HG03066 (cell line): ENCODE results near the gene NAAA.
"Not testable (repeated sequence)": the region's sequence is repeated elsewhere in the genome, so short reads cannot be mapped to it uniquely, and the experiment has no call there.

Source experiments
- ATAC-seq: cut with Tn5 transposase; IDR thresholded peaks from one replicate; pipeline ENCODE4 v1.9.1; 2021; ENCODE audit warnings: low read depth; ENCODE audit not compliant: unreplicated experiment

The NAAA gene

DNA sequence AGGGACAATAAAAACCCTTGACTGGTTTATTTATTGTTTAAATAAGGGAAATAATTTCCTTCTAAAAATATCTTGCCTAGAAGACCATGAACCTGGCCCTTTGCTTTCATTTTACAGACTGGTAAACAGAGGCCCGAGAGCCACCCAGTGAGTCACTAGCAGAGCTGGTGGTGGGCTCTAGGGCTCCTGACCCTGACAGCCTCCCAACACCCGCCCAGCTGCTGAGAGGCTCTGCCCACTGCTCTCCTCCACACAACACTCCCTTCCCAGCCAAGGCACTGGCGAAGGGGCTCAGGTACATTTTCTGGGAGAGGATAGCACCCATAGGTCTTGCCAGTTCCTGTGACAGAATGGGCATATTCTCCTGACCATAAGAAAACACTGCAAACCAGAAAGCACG is 20.5 kb downstream of the NAAA start:
- no peak for ATAC-seq

DNA sequence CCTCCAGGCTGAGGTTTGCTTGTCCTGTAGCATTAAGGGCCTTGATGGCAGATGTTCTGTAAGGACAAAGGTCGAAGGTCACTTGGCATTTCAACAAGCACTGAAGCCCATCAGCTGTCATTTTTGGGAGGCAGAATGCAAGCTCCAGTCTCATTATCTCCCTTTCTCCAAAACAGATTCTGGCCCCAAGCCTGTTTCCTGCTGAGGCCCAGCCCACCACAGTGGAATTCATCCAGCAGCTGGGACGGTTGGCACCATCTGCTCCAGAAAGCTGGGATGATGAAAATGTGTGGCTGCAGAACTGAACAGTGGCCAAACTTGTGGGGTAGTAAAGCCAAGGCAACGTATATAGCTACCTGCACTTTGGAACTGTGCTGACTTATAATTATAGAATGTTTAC is 20.9 kb downstream of the NAAA start:
- ATAC-seq = no peak

DNA sequence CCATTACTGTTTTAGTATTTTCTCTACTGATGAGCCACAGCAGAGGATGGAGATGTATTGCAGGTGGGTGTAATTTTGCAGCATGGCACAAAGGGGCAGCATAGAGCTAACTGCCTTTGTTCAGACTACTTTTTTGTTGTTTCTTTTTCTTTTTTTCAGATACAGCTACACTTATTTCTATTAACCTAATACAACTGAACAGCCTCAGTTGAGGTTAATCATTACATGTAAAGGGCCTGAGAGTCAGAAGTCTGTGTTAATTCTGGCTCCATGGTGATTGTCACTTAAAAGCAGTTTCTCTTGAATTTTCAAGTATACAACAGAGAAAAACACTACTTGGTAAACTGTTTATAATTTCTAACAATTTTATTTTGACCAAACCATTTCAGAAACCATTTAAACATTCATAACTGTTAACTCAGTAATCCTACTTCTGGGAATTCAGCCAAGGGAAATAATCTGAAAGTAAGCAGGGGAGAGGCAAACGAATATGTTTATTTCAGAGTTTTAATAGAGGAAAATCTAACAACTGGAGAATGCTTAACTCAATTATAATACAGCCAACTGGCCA is 24.6 kb downstream of the NAAA start:
- ATAC-seq = peak; percentile 79

DNA sequence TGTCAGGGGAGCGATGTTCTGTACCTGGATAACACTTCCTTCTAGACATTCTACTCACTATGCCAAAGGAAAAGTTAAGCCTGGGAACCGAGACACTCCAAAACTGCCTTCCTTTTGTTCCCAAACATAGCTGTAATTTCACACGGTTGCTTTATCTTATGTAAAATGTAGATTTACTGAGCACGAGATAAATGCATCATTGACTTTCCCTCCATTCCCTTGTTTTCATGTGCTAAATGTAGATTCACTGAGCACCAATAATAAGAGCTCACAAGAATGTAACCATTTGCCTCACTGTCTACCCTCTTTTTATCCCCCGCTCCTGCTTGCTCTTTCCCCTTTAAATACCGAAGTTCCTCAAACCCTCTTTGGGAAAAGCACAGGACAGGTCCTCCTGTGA is 27.8 kb downstream of the NAAA start:
- no peak for ATAC-seq

DNA sequence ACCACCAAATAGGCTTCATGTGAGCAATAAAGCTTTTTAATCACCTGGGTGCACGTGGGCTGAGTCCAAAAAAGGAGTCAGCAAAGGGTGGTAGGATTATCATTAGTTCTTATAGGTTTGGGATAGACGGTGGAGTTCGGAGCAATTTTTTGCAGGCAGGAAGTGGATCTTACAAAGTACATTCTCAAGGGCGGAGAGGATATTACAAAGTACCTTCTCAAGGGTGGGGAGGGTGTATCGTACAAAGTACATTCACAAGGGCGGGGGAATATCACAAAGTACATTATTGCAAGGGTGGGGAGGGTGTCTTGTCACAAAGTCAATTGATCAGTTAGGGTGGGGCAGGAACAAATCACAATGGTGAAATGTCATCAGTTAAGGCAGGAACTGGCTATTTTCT is 30.0 kb downstream of the NAAA start:
- ATAC-seq = not testable (repeated sequence)

DNA sequence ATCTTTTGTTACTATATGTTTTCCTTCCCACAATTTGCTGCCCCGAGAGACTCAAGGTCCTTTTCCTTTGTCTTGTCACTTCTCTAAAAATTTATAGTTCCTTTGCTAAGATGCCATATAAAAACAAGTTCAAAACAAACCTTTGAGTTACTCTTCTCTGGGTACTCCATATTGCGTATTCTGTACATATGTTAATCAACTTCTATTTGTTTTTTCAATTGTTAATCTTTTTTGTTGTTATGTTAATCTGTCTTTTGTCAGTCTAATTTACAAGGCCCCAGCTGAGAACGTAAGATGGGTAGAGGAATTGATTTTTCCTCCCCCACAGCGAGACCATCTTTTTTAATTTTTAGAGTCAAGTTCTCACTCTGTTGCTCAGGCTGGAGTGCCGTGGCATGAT is 31.4 kb downstream of the NAAA start:
- no peak for ATAC-seq

DNA sequence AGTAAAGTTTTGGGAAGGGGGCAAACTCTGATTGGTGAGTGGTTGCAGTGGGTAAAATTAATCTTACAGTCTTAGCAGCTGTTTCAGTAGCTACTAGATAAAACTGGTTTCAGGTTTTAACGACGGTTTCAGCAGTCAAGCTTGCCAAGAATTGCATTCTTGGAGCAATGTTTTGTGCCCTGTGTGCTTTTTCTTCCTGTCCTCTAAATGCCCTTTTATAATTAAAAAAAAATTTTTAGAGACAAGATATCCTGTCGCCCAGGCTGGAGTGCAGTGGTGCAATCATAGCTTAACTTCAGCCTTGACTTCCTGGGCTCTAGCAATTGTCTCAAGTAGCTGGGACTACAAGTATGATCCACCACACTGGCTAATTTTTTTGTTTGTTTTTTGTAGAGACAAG is 32.3 kb downstream of the NAAA start:
- no peak for ATAC-seq

DNA sequence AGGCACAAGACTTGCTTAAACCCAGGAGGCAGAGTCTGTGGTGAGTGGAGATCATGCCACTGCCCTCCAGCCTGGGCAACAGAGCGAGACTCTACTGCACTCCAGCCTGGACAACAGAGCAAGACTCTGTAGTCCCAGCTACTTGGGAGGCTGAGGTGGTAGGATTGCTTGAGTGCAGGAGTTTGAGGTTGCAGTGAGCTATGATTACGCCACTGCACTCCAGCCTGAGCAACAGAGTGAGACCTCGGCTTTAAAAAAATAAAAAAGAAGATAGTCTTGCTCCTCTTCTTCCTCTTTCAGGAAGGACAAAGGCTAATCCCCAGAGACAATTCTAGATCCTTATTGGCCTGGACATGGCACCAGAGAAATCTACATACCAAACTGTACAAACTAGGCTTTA is 32.8 kb downstream of the NAAA start:
- ATAC-seq = no peak

DNA sequence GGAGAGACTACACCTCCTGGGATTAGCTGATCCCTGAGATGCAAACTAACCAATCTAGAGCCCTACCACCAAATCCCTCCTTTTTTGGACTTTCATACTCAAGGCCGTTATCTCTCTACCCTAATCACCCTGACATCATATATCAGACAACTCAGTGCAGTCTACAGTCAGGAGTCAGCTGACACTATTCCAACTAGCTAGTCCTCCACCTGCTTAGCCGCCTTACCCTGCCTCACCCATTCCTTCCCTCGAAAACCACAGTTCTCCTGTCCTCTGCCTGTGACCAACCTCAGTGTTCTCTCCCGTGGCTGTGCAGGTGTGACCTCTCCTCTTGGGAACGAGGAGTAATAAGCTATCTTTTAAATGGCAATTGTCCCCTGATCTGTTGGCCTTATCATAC is 36.7 kb downstream of the NAAA start:
- no peak for ATAC-seq

DNA sequence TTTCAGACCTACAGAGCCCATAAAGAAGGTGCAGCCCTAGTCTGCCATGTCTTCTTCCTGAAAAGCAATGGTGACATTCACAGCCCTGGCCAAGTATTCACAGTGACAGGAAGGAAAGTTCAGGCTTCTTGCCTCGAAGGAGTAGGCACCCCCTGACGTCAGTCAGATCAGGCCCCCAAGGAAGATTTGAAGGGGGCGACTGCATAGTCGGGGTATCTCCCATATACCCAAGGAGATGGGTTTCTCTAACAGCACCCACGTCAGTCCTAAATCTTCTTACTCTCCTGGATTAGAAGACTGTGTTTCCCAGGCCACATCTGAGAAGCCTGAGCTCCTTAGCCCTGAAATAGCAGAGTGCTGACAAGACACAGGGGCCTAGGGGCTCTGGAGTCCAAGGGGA is 38.5 kb downstream of the NAAA start, which contains the start of gene PPEF2:
PPEF2 (minus strand) TSS at position 101 of the 400 bp plus-strand sequence. CDS start 6,127 bp downstream, outside the sequence.
- no peak for ATAC-seq

DNA sequence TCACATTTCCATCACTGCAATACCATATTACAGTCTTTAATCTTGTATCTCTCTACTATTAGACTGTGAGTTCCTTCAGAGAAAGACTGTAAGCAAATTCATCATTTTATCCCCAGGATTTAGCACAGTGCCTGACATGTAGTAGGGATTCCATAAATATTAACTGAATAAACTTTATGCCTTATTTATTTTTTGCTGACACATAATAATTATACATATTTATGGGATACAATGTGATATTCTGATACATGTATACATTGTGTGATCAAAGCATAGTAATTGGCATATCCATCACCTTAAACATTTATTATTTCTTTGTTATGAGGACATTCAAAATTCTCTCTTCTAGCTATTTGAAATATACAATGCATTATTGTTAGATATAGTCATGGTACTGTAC is 42.3 kb downstream of the NAAA start:
- no peak for ATAC-seq

DNA sequence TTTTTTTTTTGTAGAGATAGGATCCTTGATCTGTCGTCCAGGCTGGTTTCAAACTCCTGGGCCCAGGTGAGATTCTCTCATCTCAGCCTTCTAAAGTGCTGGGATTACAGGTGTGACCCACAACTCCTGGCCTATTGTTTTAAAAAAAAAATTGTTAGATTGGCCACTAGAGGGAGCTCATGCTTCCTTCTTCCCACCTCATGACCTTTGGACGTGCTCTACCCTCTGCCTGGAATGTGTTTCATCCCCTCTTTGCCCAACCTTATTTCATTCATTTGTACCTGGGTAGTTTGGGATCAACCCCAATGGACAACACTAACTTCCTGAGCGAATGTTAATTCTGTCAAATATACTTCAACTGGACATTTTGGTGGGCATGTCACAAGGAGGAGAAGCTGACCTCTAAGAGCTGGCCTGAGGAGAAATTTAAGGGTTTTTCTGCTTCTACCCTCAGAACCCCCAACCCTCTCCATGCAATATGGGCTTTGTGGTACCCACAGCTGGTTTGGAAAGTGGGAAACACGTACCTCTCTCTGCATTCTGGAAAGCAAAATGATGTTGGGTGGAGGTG is 45.0 kb downstream of the NAAA start:
- no peak for ATAC-seq

DNA sequence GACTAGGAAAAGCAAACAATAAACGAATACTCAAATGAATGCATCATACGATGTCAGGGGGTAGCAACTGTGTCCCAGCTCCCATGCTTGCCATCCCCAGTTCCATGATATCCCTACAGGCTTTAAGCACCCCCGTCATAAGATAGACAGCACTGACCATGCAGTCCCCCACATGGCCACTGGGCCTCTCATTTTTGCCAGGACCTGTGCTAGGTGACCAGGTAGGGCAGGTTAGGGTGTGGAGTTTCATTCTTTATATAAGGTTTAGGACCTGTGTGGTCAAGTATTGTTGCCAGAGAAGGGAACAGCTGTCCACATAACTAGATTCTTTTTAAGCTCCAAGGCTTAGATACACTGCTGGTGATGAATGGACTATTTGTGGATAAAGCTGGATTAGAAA is 48.3 kb downstream of the NAAA start:
- no peak for ATAC-seq

DNA sequence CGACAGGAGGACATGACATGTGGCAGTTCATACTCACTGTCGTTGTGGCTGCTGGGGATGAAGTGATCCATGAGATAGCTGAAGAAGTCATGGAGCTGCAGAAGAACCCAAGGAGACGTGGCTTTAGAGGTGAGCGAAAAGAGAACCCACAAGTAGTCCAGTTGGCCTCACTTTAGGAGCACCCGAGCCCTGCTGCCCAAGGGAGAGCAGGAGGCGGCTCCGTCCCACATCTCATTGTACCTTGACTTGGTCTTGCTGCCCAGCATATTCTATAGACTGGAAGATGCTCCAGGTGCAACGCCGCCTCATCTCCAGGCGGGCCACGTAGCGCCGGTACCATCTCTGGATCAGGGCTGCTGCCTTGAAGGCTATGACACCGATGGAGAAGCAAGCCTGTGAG is 49.2 kb downstream of the NAAA start:
- no peak for ATAC-seq

DNA sequence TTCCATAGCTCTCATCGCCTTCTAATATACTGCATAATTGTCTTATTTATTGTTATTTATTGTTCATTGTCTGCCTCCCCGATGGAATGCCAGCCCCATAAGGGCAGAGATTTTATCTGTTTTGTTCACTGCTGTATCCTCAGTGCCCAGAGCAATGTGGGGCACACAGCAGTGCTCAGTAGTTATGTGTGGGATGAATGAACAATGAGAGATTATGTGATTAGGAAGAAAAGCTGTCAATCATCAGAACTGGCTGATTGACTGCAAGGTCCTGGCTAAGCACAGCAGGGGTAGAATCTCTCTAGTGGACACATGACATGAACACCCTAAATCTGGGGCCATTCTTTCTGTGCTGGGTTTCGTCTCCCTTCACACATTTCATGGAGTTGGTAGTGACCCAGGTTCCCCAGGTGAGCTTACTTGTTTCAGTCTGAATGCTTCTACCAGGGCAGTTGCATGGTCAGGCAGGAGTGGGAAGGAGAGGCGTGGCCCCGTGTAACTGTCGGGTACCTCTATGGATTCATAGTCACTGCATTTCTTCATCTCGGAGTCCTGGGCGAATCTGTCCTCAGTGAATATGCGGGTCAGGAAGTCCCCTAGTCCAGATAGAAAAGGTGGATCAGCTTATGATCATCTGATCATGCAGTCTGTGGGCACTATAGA is 51.1 kb downstream of the NAAA start:
- no peak for ATAC-seq

DNA sequence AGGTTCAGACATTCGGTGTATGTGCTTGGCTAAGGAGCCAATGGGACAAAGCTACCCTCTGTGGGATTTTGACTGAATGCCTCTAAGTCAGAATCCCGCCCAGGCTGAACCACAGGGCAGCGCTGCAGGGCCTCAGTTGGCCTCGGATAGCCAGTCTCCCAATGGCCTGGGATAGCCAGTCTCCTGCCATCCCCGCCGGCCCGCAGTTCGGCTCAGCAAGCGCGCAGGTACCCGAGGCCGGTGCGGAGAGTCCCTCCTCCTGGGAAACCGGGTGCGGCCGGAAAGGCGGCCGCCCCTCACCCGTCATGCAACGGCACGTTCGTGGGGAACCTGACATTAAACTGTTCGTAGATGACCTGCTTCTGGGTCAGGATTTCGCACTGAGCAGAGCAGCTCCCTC is 54.7 kb downstream of the NAAA start:
- ATAC-seq = no peak

DNA sequence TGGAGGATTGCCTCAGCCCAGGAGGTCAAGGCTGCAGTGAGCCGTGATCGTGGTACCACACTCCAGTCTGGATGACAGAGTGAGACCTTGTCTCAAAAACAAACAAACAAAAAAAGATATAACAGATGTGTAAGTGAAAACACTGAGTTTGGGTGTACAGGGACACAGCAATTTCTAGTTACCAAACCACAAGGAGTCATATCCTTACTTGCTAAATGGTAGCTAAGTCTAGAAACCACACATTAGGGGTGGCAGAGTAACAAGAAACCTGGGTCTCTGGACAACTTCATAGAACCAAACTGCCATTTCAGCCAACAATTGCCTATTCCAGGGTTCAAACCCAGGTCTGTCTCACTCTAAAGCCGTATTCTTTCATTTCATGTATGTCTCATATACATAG is 59.3 kb downstream of the NAAA start:
- ATAC-seq = no peak

DNA sequence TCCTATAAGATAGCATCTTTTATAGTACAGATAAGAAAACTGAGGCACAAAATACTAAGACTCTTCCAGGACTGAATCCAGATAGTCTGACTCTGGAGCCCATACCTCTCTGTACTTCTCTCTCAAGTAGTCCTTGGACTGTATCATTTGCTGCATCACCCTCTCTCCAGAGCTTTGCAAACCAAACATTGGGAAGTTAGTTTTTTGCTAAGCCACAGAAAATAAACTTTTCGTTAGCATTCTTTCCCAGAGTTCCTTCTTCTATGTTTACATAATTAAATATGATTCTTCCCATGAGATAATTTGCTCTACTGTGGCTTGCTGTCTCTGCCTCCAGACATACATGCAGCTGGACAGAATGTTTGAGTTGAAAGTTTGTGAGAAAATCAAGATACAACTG is 60.5 kb downstream of the NAAA start:
- no peak for ATAC-seq

DNA sequence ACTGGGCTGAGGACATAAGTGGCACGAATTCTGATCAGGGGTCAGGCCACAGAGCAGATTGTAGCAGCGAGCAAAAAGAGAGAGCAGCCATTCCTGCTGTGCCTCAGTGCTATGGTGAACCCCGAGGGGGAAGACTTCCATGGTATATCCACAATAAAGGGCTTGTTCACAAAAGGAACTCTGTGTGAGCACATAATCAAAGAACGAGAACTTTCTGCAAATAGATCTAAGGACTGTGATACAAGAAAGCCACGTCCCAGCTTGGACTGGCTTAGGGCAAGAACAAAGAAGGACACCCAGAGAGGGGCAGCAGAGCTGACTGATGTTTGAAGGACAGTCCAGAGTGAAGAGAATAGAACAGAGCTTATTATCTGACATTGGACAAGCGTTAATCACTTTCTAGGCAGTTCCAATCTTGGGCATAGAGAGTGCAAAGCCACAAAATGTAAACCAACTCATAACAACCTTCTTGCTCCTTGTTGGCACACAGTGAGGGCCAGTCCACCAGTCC is 62.5 kb downstream of the NAAA start:
- ATAC-seq = no peak

DNA sequence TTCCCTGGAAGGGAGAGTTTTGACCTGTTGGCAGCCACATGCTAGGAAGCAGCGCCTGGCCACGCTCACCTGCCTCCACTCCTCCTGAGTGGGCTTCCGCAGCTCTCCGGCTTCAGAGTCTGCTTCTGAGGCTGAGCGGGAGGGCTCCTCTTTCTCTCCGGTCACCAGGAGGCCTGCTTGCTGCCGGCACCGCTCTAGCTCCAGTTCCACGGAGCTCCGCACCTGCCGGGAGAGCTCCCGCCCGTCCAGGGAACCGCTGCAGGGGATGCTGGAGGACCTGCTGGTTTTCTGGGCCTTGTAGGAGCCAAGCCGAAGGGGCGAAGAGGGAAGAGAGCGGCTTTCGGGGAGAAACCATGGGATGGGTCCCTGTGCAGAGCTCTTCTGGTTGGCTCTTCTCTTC is 64.6 kb downstream of the NAAA start:
- ATAC-seq = no peak

DNA sequence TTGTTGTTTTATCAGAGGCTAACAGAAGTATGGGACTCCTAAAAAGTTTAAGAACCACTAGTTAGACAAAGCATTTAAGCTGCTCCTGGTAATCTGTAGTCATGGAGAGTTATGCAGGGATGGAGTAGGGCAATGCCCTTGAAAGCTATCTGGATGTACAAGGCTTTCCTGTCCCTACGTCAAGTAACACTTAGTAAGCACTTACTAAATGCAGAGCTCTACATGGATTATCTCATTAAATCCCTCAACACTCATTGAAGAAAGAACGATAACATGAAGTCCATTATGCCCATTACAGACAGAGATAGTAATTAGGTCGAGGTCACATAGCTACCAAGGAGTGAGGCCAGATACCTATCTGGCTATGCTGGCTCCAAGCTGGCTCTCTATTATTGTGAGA is 71.7 kb downstream of the NAAA start:
- ATAC-seq = no peak

DNA sequence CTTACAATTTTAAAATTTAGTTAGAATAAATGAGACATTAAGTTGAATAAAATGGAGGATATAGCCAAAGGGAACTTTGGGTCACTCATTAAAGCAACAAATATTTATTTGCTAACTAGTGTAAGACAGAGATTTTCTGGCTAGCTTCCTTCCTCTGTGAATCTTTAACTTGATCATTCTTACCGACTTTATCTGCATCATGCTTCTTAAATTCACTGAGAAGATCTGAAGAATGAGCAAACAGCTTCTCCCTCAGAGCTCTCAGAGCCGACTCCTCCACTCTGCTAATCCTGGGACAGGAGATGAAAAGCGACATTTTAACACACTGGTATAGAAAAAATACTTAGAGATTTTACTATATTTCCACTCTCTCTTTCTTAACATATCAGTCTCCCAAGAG is 73.7 kb downstream of the NAAA start:
- no peak for ATAC-seq
